Measurements from ENCODE around the gene SOCS7.

Gene SOCS7

DNA sequence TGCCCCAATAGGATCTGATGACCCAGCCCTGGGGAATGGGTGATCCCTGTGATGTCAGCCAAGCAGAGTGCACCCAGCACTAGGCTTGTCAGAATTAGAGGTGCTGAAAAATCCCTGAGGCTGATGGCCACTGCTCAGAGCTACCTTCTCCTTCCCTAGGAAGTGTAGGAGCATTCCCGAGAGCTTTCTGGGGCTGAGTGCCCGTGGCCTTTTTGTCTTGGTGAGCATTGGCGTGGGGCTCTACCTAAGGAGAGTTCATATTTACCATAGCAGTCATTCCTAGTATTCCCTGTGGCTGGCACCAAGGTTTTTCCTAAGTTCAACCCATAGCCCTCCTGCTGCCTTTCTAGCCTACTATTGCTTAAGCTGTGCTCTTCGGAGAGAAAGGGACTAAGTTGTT, 54.0 kb downstream of the SOCS7 start:
- no peak overlapping the region for H3K4me3 ChIP-seq (ENCODE audit: control insufficient read depth, low read depth, low read length)
- no peak for TF ChIP-seq CTCF (conservative IDR thresholded peaks at IDR 0.05; ENCODE audit: control insufficient read depth, insufficient read depth, low read depth, low read length)

GRCh38 chr17:38410201-38410600, 58.6 kb downstream of the SOCS7 start:
- no peak overlapping the region for H3K4me3 ChIP-seq (ENCODE audit: control insufficient read depth, low read depth, low read length)
- no peak for TF ChIP-seq CTCF (conservative IDR thresholded peaks at IDR 0.05; ENCODE audit: control insufficient read depth, insufficient read depth, low read depth, low read length)
- no peak for DNase-seq (ENCODE audit: low read depth)

More for the DNA sequence above, 54.0 kb downstream of the SOCS7 start:
- DNase-seq (ENCODE audit: low read depth): no peak

DNA sequence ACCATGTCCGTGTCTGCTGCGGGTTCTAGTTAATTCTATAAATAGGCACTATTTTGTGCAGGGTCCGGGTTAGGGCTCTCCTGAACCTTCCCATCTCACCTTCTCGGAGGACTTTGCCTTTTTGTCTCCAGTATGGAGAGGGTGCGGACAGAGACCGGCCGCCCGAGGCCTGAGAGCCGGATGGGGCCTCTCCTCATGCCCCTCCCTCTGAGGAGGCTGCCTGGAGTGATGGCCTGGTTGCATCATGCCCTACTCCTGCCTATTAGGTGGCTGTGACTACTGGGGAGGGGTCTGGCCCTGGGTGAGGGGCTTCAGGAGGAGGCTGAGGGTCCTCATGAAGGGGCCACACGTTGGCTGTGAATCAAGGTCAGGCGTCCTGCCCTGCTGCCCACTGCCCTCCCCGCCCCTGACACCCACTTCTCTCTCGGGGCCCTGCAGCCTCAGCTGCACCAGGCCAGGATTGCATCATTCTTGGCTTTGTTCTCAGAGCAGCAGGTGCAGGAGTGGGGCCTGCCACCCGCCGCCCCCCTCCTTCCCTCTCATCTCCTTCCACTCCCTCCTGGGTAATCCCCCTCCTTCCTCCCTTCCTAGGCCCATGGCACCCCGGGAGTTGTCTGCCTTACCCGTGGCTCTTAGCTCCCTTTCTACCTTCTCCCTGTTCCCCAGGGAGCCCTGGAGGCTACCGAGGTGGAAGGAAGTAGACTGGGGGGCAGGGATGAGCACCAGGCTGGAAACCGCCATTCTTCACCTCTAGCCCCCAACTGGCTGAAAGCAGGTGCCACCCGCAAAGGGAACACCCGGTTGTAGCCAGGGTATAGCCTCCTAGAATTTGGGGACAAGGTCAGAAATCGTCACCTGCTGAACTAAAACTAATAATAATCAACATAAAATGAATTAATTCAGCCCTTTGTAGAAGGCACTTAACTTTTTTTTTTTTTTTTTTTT, 63.9 kb downstream of the SOCS7 start:
- DNase-seq (ENCODE audit: low read depth): peak; percentile 28
- TF ChIP-seq CTCF (conservative IDR thresholded peaks at IDR 0.05; ENCODE audit: control insufficient read depth, insufficient read depth, low read depth, low read length): no peak
- H3K4me3 ChIP-seq (ENCODE audit: control insufficient read depth, low read depth, low read length): peak overlapping the region; percentile 38

DNA sequence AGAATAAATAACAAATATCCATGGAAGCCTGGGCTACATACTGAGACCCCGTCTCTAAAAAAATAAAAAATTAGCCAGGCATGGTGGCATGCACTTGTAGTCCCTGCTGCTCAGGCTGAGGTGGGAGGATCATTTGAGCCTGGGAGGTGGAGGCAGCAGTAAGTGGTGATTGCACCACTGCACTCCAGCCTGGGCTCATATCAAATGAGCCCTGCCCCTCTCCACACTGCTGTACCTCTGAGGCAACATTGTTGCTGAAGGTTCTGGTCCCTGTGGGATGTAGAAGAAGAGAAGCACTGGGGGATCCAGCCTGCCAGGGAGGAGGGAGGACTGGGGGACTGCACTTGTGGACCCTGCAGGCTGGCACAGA, 65.2 kb downstream of the SOCS7 start:
- no peak overlapping the region for H3K4me3 ChIP-seq (ENCODE audit: control insufficient read depth, low read depth, low read length)
- DNase-seq (ENCODE audit: low read depth): no peak
- no peak for TF ChIP-seq CTCF (conservative IDR thresholded peaks at IDR 0.05; ENCODE audit: control insufficient read depth, insufficient read depth, low read depth, low read length)

DNA sequence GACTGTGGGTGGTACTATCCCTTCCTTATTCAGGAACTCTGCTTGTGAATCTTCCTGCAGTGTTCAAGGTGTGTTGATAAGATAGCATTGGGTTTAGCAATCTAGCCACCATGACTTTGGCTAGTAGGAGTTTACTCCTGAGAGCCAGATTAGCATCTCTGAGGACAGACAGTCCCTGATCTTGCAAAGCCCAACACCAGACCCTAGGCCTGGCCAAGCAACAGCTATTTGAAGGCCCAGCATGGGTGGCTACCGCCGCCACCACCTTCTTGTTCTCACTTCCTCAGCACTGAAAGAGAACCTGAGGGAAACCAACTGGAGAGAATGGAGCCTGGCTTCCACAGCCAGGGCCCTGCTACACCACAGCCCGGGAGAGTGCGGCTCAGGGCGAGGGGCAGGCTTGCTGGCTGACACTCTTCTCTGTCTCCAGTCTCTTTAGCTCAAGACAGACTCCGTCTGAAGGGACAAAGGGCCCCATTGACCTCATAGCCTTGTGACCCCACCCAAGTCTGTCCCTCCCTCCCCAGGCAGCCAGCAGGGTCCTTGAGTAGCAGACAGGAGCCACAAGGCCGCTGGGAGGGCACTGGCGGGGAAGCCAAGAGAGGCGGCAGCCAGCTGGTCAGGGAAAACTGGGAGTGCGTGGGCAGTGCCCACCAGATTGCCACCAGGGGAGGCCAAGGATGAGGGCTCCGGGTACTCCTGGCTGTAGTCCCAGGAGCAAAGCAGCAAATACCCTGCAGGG, 65.7 kb downstream of the SOCS7 start:
- no peak for TF ChIP-seq CTCF (conservative IDR thresholded peaks at IDR 0.05; ENCODE audit: control insufficient read depth, insufficient read depth, low read depth, low read length)
- DNase-seq (ENCODE audit: low read depth): no peak
- no peak overlapping the region for H3K4me3 ChIP-seq (ENCODE audit: control insufficient read depth, low read depth, low read length)

DNA sequence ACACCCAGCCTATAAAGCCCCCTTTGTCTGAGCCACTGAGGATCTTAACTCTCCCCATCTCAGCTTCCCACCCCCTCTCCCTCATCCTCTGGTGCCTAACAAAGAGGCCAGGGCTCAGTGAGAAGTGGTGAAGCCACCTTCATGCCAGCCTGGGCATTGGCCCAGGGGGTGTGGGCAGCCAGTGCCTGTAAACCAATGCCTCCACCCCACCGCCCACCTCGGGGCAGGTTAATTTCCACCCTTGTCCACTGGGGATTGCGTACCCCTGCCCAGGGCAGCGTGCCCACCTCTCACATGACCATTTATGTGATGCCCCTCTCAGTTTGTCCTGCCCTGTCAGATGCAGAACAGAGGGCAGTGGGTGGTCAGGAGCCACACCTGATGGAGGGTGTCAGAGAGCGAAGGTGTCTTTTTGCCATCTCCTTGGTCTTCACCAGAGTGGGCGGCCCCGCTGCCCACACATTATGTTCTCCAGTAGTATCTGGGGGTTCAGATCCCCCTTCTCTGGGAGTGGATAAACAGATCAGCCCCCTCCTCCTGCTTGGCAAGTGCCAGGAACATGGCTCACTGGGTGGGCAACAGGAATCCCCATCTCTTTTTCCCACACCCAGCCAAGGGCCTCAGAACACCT, 66.5 kb downstream of the SOCS7 start:
- no peak for DNase-seq (ENCODE audit: low read depth)
- TF ChIP-seq CTCF (conservative IDR thresholded peaks at IDR 0.05; ENCODE audit: control insufficient read depth, insufficient read depth, low read depth, low read length): no peak
- no peak overlapping the region for H3K4me3 ChIP-seq (ENCODE audit: control insufficient read depth, low read depth, low read length)

Data from fibroblast of mammary gland (primary cell).